Measurements from ENCODE around the gene TIMM10. TPM values are rescaled to one million over a fixed set of nuclear protein-coding genes. Genes with fewer than 3 reads are reported as not detected.

The TIMM10 gene
- total RNA-seq, 2 experiments from 2014 or later: 137 to 140 TPM

- ChIA-PET POLR2A (no interaction called here), CTCF (interaction anchor here (1.1 to 9.4 kb wide), 5 partner anchors 13 to 165 kb away, joined by 4 to 171 read pairs (median 5); partner anchors contain the start of gene RTN4RL2)
These were observed 50.6 kb downstream of the TIMM10 start for GRCh38 chr11:57479911-57480310.

- POLR2A ChIA-PET: no interaction called here
- CTCF ChIA-PET: interaction anchor here (1.3 to 9.4 kb wide), 5 partner anchors 13 to 165 kb away, joined by 3 to 171 read pairs (median 5); partner anchors contain the start of genes RTN4RL2 and TIMM10
These were observed 51.4 kb downstream of the TIMM10 start for GRCh38 chr11:57479021-57479663.

Other genes starting within 250 kb of the TIMM10 start
- gene TNKS1BP1, start 205.8 kb downstream of the TIMM10 start, total RNA-seq: 10 to 100 TPM; 13.3 to 13.8 TPM
- gene SSRP1, start 194.9 kb downstream of the TIMM10 start, total RNA-seq: 100 to 1,000 TPM; 311 to 314 TPM
- gene P2RX3, start 192.4 kb downstream of the TIMM10 start, total RNA-seq: not detected
- gene PRG3, start 149.6 kb downstream of the TIMM10 start, total RNA-seq: not detected
- 1 to 10 TPM in 1 of 2 experiments, not detected in 1; 1.0 TPM for gene PRG2, start 140.1 kb downstream of the TIMM10 start, total RNA-seq
- 100 to 1,000 TPM; 444 to 465 TPM for gene SLC43A3, start 103.6 kb downstream of the TIMM10 start, total RNA-seq
- gene RTN4RL2, start 70.2 kb downstream of the TIMM10 start, total RNA-seq: under 1 TPM; 0.23 to 0.36 TPM
- 10 to 100 TPM; 35.1 to 36.3 TPM for gene SLC43A1, start 15.1 kb downstream of the TIMM10 start, total RNA-seq
- not detected for gene SMTNL1, start 6.8 kb upstream of the TIMM10 start, total RNA-seq
- 10 to 100 TPM; 81.3 to 88.9 TPM for gene UBE2L6, start 36.9 kb upstream of the TIMM10 start, total RNA-seq
- not detected for gene SERPING1, start 66.9 kb upstream of the TIMM10 start, total RNA-seq
- not detected for gene YPEL4, start 119.2 kb upstream of the TIMM10 start, total RNA-seq
- gene CLP1, start 127.0 kb upstream of the TIMM10 start, total RNA-seq: 10 to 100 TPM; 19.8 to 20.5 TPM
- 10 to 100 TPM; 81.9 to 82.2 TPM for gene ZDHHC5, start 137.4 kb upstream of the TIMM10 start, total RNA-seq
- 10 to 100 TPM; 16.4 to 18.0 TPM for gene MED19, start 181.5 kb upstream of the TIMM10 start, total RNA-seq
- gene TMX2, start 181.8 kb upstream of the TIMM10 start, total RNA-seq: 100 to 1,000 TPM; 115 to 116 TPM
- 100 to 1,000 TPM; 238 to 252 TPM for gene SELENOH, start 210.7 kb upstream of the TIMM10 start, total RNA-seq
- gene BTBD18, start 221.1 kb upstream of the TIMM10 start, total RNA-seq: not detected
- 1 to 10 TPM; 3.4 to 4.4 TPM for gene CTNND1, start 231.0 kb upstream of the TIMM10 start, total RNA-seq

Data from activated CD8-positive, alpha-beta memory T cell treated with anti-CD3 and anti-CD28 coated beads for 36 hours (primary cell).